Measurements from ENCODE around the gene AGER.
"Not testable (repeated sequence)": the region's sequence is repeated elsewhere in the genome, so short reads cannot be mapped to it uniquely, and the experiment has no call there.

AGER gene

GRCh38 chr6:32186151-32186840 lies 2.2 kb upstream of the AGER start:
- DNase-seq (ENCODE audit: low spot score): not testable (repeated sequence)

- peak; percentile 45 for DNase-seq (ENCODE audit: low spot score)
Measured at GRCh38 chr6:32185681-32186131, 1.7 kb upstream of the AGER start.

DNA sequence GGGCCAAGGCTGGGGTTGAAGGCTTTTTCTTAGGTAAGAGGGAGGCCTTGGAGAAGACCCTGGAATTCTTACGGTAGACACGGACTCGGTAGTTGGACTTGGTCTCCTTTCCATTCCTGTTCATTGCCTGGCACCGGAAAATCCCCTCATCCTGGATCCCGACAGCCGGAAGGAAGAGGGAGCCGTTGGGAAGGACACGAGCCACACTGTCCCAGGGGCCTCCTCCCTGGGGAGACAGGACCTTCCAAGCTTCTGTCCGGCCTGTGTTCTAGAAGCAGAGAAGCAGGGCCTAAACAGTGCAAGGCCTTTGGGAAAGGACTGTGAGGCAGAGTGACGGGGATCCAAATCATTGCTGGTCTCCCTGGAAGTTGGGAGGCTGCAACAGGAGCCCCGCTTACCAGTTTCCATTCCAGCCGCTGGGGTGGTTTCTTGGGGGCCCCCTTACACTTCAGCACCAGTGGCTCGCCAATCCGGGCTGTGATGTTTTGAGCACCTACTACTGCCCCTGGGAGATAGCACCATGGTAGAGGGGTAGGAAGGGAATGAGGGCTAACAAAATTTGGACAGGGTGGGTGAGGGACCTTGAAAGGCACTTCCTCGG lies 470 bp downstream of the AGER start:
- no peak for DNase-seq (ENCODE audit: low spot score)

- DNase-seq (ENCODE audit: low spot score): no peak
Measured at GRCh38 chr6:32183030-32183429, 1.0 kb downstream of the AGER start.

- DNase-seq (ENCODE audit: low spot score): no peak
Measured at GRCh38 chr6:32182555-32182981, 1.5 kb downstream of the AGER start.

GRCh38 chr6:32181915-32182529 lies 2.0 kb downstream of the AGER start:
- no peak for DNase-seq (ENCODE audit: low spot score)

- no peak for DNase-seq (ENCODE audit: low spot score)
Measured at GRCh38 chr6:32181148-32181702, 2.8 kb downstream of the AGER start.

- DNase-seq (ENCODE audit: low spot score): no peak
Measured at GRCh38 chr6:32179766-32180405, 4.2 kb downstream of the AGER start.

- no peak for DNase-seq (ENCODE audit: low spot score)
Measured at GRCh38 chr6:32178547-32179440, 5.3 kb downstream of the AGER start.

- peak; percentile 99 for DNase-seq (ENCODE audit: low spot score)
Measured at GRCh38 chr6:32177788-32178546, 6.1 kb downstream of the AGER start, which contains the start of gene RNF5. TSS of gene RNF5 (plus strand) at chr6:32178405. CDS start at chr6:32178512, 107 bp downstream.

DNA sequence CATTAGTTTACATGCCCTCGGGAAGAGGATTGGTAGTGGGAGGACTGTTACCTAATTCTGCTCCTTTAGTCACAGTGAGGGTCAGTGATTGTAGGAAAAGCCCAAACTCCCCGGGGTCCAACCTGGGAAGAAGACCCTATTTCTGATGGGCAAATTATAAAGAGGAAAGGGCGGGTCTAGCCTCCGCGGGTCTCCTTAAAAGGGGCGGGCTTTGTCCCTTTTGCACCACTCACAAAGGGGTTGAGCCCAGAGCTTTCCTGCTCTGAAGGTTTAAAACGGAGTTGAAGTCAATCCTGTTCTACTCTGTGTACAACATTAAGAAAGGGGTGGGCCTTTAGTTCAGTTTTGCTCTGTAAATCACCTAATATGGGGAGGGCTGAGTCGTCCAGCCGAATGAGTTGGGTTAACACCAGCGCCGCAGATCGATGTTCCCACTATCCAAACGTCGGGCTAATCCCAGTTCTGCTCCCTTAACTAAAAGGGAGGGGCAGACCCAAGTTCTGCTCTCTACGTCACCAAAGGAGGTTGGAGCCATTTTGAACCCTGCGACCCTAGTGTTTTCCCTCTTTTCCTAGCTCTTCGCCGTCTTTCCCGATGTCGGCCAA lies 6.8 kb downstream of the AGER start:
- peak; percentile 47 for DNase-seq (ENCODE audit: low spot score)

- DNase-seq (ENCODE audit: low spot score): no peak
Measured at GRCh38 chr6:32176476-32177182, 7.4 kb downstream of the AGER start.

DNA sequence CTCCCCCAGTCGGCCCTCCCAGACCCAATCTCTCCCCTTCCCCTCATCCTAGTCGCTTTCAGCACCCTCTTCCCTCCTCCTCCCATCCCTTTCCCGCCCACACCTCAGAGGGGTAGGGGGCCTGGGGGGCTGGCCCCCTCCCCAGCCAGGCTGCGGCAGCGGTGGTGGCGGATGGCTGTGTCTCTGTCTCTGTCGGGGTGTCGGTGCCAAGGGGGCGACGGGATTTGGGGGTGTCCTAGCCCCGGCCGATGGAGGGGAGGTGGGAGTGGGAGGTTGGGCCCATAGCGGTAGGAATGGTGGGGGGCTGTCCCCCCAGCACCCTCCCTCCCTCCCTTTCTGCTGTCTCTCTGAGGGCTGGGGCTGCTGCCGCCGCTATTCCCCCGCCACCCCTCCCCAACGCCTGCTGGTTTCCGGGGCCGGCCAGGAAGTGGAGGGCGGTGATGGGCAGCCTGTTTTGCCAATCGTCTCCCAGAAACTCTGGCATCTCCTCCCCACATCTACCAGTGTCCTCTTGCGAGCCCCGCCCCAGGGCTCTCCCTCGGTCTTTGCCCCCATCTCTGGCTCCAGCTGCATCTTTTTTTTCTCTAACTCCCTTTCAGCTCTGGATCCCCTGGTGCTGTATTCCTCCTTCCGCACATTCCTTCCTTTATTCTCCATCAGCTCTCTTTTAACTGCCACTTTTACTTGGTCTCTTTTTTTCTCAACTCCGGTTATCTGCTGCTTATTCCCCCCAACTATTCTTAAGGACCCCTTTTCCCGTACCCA lies 8.2 kb downstream of the AGER start, which contains the start of gene AGPAT1:
Gene AGPAT1, minus strand, starts transcription at position 374 of the 765 bp plus-strand sequence. CDS start 4,588 bp downstream, outside the sequence.
- DNase-seq (ENCODE audit: low spot score): peak; percentile 97

DNA sequence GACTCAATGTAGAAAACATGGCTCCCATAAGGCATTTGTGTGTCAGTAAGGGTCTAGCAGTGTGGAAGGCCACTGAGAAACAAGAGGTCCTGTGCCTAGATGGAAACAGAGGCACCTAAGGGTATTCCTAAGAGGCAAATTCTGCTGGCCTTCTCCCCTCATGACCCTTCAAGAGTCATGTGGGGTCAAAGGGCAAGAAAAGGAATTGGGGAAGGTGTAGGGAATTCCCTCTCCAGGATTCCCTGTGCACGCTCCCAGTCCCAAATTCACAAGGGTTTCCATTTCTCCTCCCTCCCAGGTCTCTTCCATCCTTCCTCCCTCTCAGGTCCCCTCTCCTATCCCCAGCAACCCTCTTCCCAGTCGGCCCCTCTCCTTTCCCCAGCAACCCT lies 8.7 kb downstream of the AGER start:
- no peak for DNase-seq (ENCODE audit: low spot score)

DNA sequence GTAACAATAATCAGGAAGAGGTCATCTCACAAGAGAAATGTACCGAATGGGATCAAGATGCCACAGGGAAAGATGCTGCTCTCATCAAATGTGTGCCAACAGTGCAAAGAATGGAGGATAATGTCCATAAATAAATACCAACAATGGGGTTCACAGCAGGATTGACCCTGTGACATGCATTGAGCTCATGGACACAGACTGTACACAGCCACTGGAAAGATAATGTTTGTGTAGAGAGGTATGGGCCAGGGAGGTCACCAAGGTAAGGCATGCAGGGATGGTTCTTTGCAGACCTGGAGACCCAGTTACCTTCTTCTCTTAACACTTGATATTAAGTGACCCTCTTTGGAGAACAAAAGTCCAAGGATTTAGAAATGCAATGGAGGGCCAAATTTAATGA lies 9.6 kb downstream of the AGER start:
- no peak for DNase-seq (ENCODE audit: low spot score)

- no peak for DNase-seq (ENCODE audit: low spot score)
Measured at GRCh38 chr6:32173051-32173727, 10.9 kb downstream of the AGER start.

DNA sequence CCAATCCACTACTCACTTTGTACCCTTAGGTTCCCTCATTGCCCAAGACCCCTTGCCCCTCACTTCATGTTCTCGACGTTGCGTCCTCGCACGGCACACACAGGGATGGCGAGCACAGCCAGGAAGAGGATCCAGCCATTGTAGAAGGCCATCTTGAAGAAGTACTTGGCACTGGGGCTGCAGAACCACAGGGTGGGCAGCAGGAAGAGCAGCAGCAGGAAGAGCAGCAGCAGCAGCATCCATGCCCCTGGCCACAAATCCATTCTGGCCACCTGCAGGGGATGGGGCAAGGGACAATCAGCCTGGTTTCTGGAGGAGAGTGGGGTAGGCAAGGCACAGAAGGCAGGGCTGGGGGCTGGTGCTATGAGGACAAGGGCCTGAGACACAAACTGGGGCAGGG lies 12.8 kb downstream of the AGER start:
- no peak for DNase-seq (ENCODE audit: low spot score)

- no peak for DNase-seq (ENCODE audit: low spot score)
Measured at GRCh38 chr6:32170294-32170693, 13.8 kb downstream of the AGER start.

Data from CD4-positive, alpha-beta T cell treated with Interleukin-6 at 100 ng/mL for 8 hours (primary cell).